ENCODE measurements around the gene TMEFF2.

Gene TMEFF2

GRCh38 chr2:192064459-192064858 is 130.3 kb downstream of the TMEFF2 start:
- DNase-seq (ENCODE audit: insufficient read length, low spot score) (no peak), FAIRE-seq (no peak)
- TF ChIP-seq POLR2A (IDR thresholded peaks at IDR 0.05; ENCODE audit: low read depth, low read length) (no peak), POLR2AphosphoS5 (IDR thresholded peaks at IDR 0.05; ENCODE audit: low read depth, low read length) (no peak), PAX5 (IDR thresholded peaks at IDR 0.05; ENCODE audit: insufficient read depth, low read length, severe bottlenecking) (no peak), SPI1 (IDR thresholded peaks at IDR 0.05; ENCODE audit: low read depth, low read length) (no peak), TAF1 (IDR thresholded peaks at IDR 0.05; ENCODE audit: low read depth, low read length) (no peak), POU2F2 (IDR thresholded peaks at IDR 0.05; ENCODE audit: low read depth, low read length) (no peak)

- TF ChIP-seq PAX5 (IDR thresholded peaks at IDR 0.05; ENCODE audit: insufficient read depth, low read length, severe bottlenecking) (no peak), POU2F2 (IDR thresholded peaks at IDR 0.05; ENCODE audit: low read depth, low read length) (no peak), POLR2A (IDR thresholded peaks at IDR 0.05; ENCODE audit: low read depth, low read length) (no peak), POLR2AphosphoS5 (IDR thresholded peaks at IDR 0.05; ENCODE audit: low read depth, low read length) (no peak), TAF1 (IDR thresholded peaks at IDR 0.05; ENCODE audit: low read depth, low read length) (no peak), SPI1 (IDR thresholded peaks at IDR 0.05; ENCODE audit: low read depth, low read length) (no peak)
- FAIRE-seq (no peak), DNase-seq (ENCODE audit: insufficient read length, low spot score) (no peak)
These were observed 134.6 kb downstream of the TMEFF2 start for GRCh38 chr2:192060161-192060560.

GRCh38 chr2:192059266-192059665 is 135.5 kb downstream of the TMEFF2 start:
- DNase-seq (ENCODE audit: insufficient read length, low spot score) = no peak
- TF ChIP-seq SPI1 (IDR thresholded peaks at IDR 0.05; ENCODE audit: low read depth, low read length) (no peak), POLR2AphosphoS5 (IDR thresholded peaks at IDR 0.05; ENCODE audit: low read depth, low read length) (no peak), POU2F2 (IDR thresholded peaks at IDR 0.05; ENCODE audit: low read depth, low read length) (no peak)
- FAIRE-seq = no peak

- TF ChIP-seq POLR2A (IDR thresholded peaks at IDR 0.05; ENCODE audit: low read depth, low read length) = no peak
- TF ChIP-seq POLR2AphosphoS5 (IDR thresholded peaks at IDR 0.05; ENCODE audit: low read depth, low read length) = no peak
- no peak for TF ChIP-seq TAF1 (IDR thresholded peaks at IDR 0.05; ENCODE audit: low read depth, low read length)
- no peak for TF ChIP-seq POU2F2 (IDR thresholded peaks at IDR 0.05; ENCODE audit: low read depth, low read length)
- no peak for TF ChIP-seq PAX5 (IDR thresholded peaks at IDR 0.05; ENCODE audit: insufficient read depth, low read length, severe bottlenecking)
- TF ChIP-seq SPI1 (IDR thresholded peaks at IDR 0.05; ENCODE audit: low read depth, low read length) = no peak
- FAIRE-seq = no peak
These were observed 140.8 kb downstream of the TMEFF2 start for GRCh38 chr2:192053921-192054320.

GRCh38 chr2:192051533-192051932 is 143.2 kb downstream of the TMEFF2 start:
- FAIRE-seq (no peak), DNase-seq (ENCODE audit: insufficient read length, low spot score) (no peak)
- TF ChIP-seq POU2F2 (IDR thresholded peaks at IDR 0.05; ENCODE audit: low read depth, low read length) (no peak), TAF1 (IDR thresholded peaks at IDR 0.05; ENCODE audit: low read depth, low read length) (no peak)

More at GRCh38 chr2:192053921-192054320, 140.8 kb downstream of the TMEFF2 start:
- DNase-seq (ENCODE audit: insufficient read length, low spot score) = no peak

GRCh38 chr2:192049362-192049761 is 145.4 kb downstream of the TMEFF2 start:
- DNase-seq (ENCODE audit: insufficient read length, low spot score) = no peak
- FAIRE-seq = no peak
- TF ChIP-seq SPI1 (IDR thresholded peaks at IDR 0.05; ENCODE audit: low read depth, low read length) (no peak), TAF1 (IDR thresholded peaks at IDR 0.05; ENCODE audit: low read depth, low read length) (no peak), POLR2AphosphoS5 (IDR thresholded peaks at IDR 0.05; ENCODE audit: low read depth, low read length) (no peak), PAX5 (IDR thresholded peaks at IDR 0.05; ENCODE audit: insufficient read depth, low read length, severe bottlenecking) (no peak), POU2F2 (IDR thresholded peaks at IDR 0.05; ENCODE audit: low read depth, low read length) (no peak), POLR2A (IDR thresholded peaks at IDR 0.05; ENCODE audit: low read depth, low read length) (no peak)

GRCh38 chr2:192047315-192048107 is 147.2 kb downstream of the TMEFF2 start:
- FAIRE-seq = no peak
- TF ChIP-seq POU2F2 (IDR thresholded peaks at IDR 0.05; ENCODE audit: low read depth, low read length) (no peak), POLR2A (IDR thresholded peaks at IDR 0.05; ENCODE audit: low read depth, low read length) (no peak), POLR2AphosphoS5 (IDR thresholded peaks at IDR 0.05; ENCODE audit: low read depth, low read length) (no peak), PAX5 (IDR thresholded peaks at IDR 0.05; ENCODE audit: insufficient read depth, low read length, severe bottlenecking) (no peak), TAF1 (IDR thresholded peaks at IDR 0.05; ENCODE audit: low read depth, low read length) (no peak), SPI1 (IDR thresholded peaks at IDR 0.05; ENCODE audit: low read depth, low read length) (no peak)
- DNase-seq (ENCODE audit: insufficient read length, low spot score) = no peak

GRCh38 chr2:192044496-192044895 is 150.2 kb downstream of the TMEFF2 start:
- FAIRE-seq (no peak), DNase-seq (ENCODE audit: insufficient read length, low spot score) (no peak)
- TF ChIP-seq SPI1 (IDR thresholded peaks at IDR 0.05; ENCODE audit: low read depth, low read length) (no peak), TAF1 (IDR thresholded peaks at IDR 0.05; ENCODE audit: low read depth, low read length) (no peak), POU2F2 (IDR thresholded peaks at IDR 0.05; ENCODE audit: low read depth, low read length) (no peak), PAX5 (IDR thresholded peaks at IDR 0.05; ENCODE audit: insufficient read depth, low read length, severe bottlenecking) (no peak), POLR2A (IDR thresholded peaks at IDR 0.05; ENCODE audit: low read depth, low read length) (no peak)

- TF ChIP-seq TAF1 (IDR thresholded peaks at IDR 0.05; ENCODE audit: low read depth, low read length) (no peak), POLR2A (IDR thresholded peaks at IDR 0.05; ENCODE audit: low read depth, low read length) (no peak), SPI1 (IDR thresholded peaks at IDR 0.05; ENCODE audit: low read depth, low read length) (no peak), POU2F2 (IDR thresholded peaks at IDR 0.05; ENCODE audit: low read depth, low read length) (no peak), POLR2AphosphoS5 (IDR thresholded peaks at IDR 0.05; ENCODE audit: low read depth, low read length) (no peak), PAX5 (IDR thresholded peaks at IDR 0.05; ENCODE audit: insufficient read depth, low read length, severe bottlenecking) (no peak)
- DNase-seq (ENCODE audit: insufficient read length, low spot score) = no peak
- no peak for FAIRE-seq
These were observed 151.4 kb downstream of the TMEFF2 start for GRCh38 chr2:192043216-192043870.

Measured in GM12891 (cell line).